Naive thymus-derived CD4-positive, alpha-beta T cell (primary cell): ENCODE measurements around the gene ZSCAN10. TPM values are rescaled to one million over a fixed set of nuclear protein-coding genes. Genes with fewer than 3 reads are reported as not detected.

ENCODE experiments used
- polyA plus RNA-seq, 2 donors: library from polyadenylated mRNA; unstranded; fragments of 300-500 nt; fragmentation: Illumina TruSeq; gene quantifications; one replicate each; pipeline ENCODE4 v1.2.3, GENCODE V29; 2021
- total RNA-seq, 6 experiments: library from RNA in 5 of 6; stranded (reverse) in 5 of 6; gene quantifications; 1 replicate in 5 of 6; 2 replicates in 1 of 6; pipeline ENCODE4 v1.2.3 and lab custom pipeline; 2021 to 2026

Gene ZSCAN10
- total and polyA plus RNA-seq, 7 experiments from 2014 or later = 0.22 to 0.61 (median 0.32) TPM; not detected in 3

Other genes starting within 250 kb of the ZSCAN10 start
- gene PRSS22, start 241.1 kb downstream of the ZSCAN10 start, total RNA-seq = under 1 TPM in 2 of 5 experiments, not detected in 3; 0.59 to 0.72 TPM
- not detected for gene PRSS22, start 241.1 kb downstream of the ZSCAN10 start, polyA plus RNA-seq
- 10 to 100 TPM; 13.6 to 30.4 (median 24.0) TPM for gene FLYWCH2, start 216.1 kb downstream of the ZSCAN10 start, total RNA-seq
- 10 to 100 TPM; 24.8 to 26.8 TPM for gene FLYWCH2, start 216.1 kb downstream of the ZSCAN10 start, polyA plus RNA-seq
- 100 to 1,000 TPM in 2 of 5 experiments, 10 to 100 TPM in 3; 48.6 to 149 (median 87.0) TPM for gene FLYWCH1, start 187.4 kb downstream of the ZSCAN10 start, total RNA-seq
- 10 to 100 TPM; 12.4 to 30.0 TPM for gene FLYWCH1, start 187.4 kb downstream of the ZSCAN10 start, polyA plus RNA-seq
- gene KREMEN2, start 135.0 kb downstream of the ZSCAN10 start, total RNA-seq = not detected
- not detected for gene KREMEN2, start 135.0 kb downstream of the ZSCAN10 start, polyA plus RNA-seq
- 10 to 100 TPM in 1 of 5 experiments, 1 to 10 TPM in 1, under 1 TPM in 3; 0.40 to 39.4 (median 0.79) TPM for gene PAQR4, start 129.9 kb downstream of the ZSCAN10 start, total RNA-seq
- gene PAQR4, start 129.9 kb downstream of the ZSCAN10 start, polyA plus RNA-seq = under 1 TPM in 1 of 2 donors, not detected in 1; 0.54 TPM
- 10 to 100 TPM in 1 of 5 experiments, under 1 TPM in 1, not detected in 3; 0.93 to 89.1 TPM for gene PKMYT1, start 118.8 kb downstream of the ZSCAN10 start, total RNA-seq
- gene PKMYT1, start 118.8 kb downstream of the ZSCAN10 start, polyA plus RNA-seq = not detected
- gene CLDN9, start 86.4 kb downstream of the ZSCAN10 start, total RNA-seq = under 1 TPM in 2 of 5 experiments, not detected in 3; 0.15 to 0.37 TPM
- gene CLDN9, start 86.4 kb downstream of the ZSCAN10 start, polyA plus RNA-seq = not detected
- gene CLDN6, start 81.1 kb downstream of the ZSCAN10 start, total RNA-seq = not detected
- not detected for gene CLDN6, start 81.1 kb downstream of the ZSCAN10 start, polyA plus RNA-seq
- gene TNFRSF12A, start 78.9 kb downstream of the ZSCAN10 start, total RNA-seq = 1 to 10 TPM in 3 of 5 experiments, under 1 TPM in 2; 0.57 to 5.9 (median 1.1) TPM
- not detected for gene TNFRSF12A, start 78.9 kb downstream of the ZSCAN10 start, polyA plus RNA-seq
- gene HCFC1R1, start 75.4 kb downstream of the ZSCAN10 start, total RNA-seq = 10 to 100 TPM; 11.5 to 29.6 (median 14.9) TPM
- 10 to 100 TPM; 12.0 to 24.6 TPM for gene HCFC1R1, start 75.4 kb downstream of the ZSCAN10 start, polyA plus RNA-seq
- gene THOC6, start 75.3 kb downstream of the ZSCAN10 start, total RNA-seq = 10 to 100 TPM; 25.3 to 55.5 (median 26.0) TPM
- 10 to 100 TPM; 46.3 to 60.6 TPM for gene THOC6, start 75.3 kb downstream of the ZSCAN10 start, polyA plus RNA-seq
- gene BICDL2, start 62.4 kb downstream of the ZSCAN10 start, total RNA-seq = 1 to 10 TPM in 1 of 5 experiments, not detected in 4; 1.0 TPM
- gene BICDL2, start 62.4 kb downstream of the ZSCAN10 start, polyA plus RNA-seq = not detected
- gene MMP25, start 52.7 kb downstream of the ZSCAN10 start, total RNA-seq = 10 to 100 TPM in 2 of 5 experiments, 1 to 10 TPM in 1, under 1 TPM in 2; 0.73 to 64.4 (median 3.7) TPM
- under 1 TPM; 0.64 to 0.93 TPM for gene MMP25, start 52.7 kb downstream of the ZSCAN10 start, polyA plus RNA-seq
- 1,000 to 10,000 TPM in 1 of 5 experiments, 100 to 1,000 TPM in 4; 351 to 3,697 (median 587) TPM for gene IL32, start 33.7 kb downstream of the ZSCAN10 start, total RNA-seq
- 1,000 to 10,000 TPM; 1,418 to 1,605 TPM for gene IL32, start 33.7 kb downstream of the ZSCAN10 start, polyA plus RNA-seq
- gene ZNF205, start 13.3 kb upstream of the ZSCAN10 start, total RNA-seq = under 1 TPM in 1 of 5 experiments, not detected in 4; 0.29 TPM
- gene ZNF205, start 13.3 kb upstream of the ZSCAN10 start, polyA plus RNA-seq = under 1 TPM in 1 of 2 donors, not detected in 1; 0.09 TPM
- 10 to 100 TPM in 3 of 5 experiments, 1 to 10 TPM in 2; 3.8 to 14.0 (median 11.8) TPM for gene ZNF213, start 35.7 kb upstream of the ZSCAN10 start, total RNA-seq
- gene ZNF213, start 35.7 kb upstream of the ZSCAN10 start, polyA plus RNA-seq = 1 to 10 TPM; 1.7 to 3.4 TPM
- gene OR1F1, start 88.9 kb upstream of the ZSCAN10 start, total RNA-seq = under 1 TPM in 2 of 5 experiments, not detected in 3; 0.38 to 0.41 TPM
- gene OR1F1, start 88.9 kb upstream of the ZSCAN10 start, polyA plus RNA-seq = under 1 TPM in 1 of 2 donors, not detected in 1; 0.35 TPM
- 10 to 100 TPM in 3 of 5 experiments, 1 to 10 TPM in 2; 4.8 to 33.3 (median 16.6) TPM for gene ZNF200, start 135.9 kb upstream of the ZSCAN10 start, total RNA-seq
- 10 to 100 TPM; 12.3 to 20.2 TPM for gene ZNF200, start 135.9 kb upstream of the ZSCAN10 start, polyA plus RNA-seq
- 10 to 100 TPM in 1 of 5 experiments, 1 to 10 TPM in 1, under 1 TPM in 2, not detected in 1; 0.38 to 38.1 (median 2.4) TPM for gene MEFV, start 157.3 kb upstream of the ZSCAN10 start, total RNA-seq
- under 1 TPM in 1 of 2 donors, not detected in 1; 0.18 TPM for gene MEFV, start 157.3 kb upstream of the ZSCAN10 start, polyA plus RNA-seq
- 10 to 100 TPM; 26.1 to 51.6 (median 36.9) TPM for gene ZNF263, start 184.2 kb upstream of the ZSCAN10 start, total RNA-seq
- gene ZNF263, start 184.2 kb upstream of the ZSCAN10 start, polyA plus RNA-seq = 10 to 100 TPM; 61.1 to 80.2 TPM
- gene TIGD7, start 206.1 kb upstream of the ZSCAN10 start, total RNA-seq = 10 to 100 TPM in 2 of 5 experiments, 1 to 10 TPM in 3; 4.9 to 18.4 (median 5.5) TPM
- gene TIGD7, start 206.1 kb upstream of the ZSCAN10 start, polyA plus RNA-seq = 1 to 10 TPM; 5.6 to 6.0 TPM
- 10 to 100 TPM; 27.7 to 90.6 (median 53.4) TPM for gene ZNF75A, start 206.2 kb upstream of the ZSCAN10 start, total RNA-seq
- gene ZNF75A, start 206.2 kb upstream of the ZSCAN10 start, polyA plus RNA-seq = 10 to 100 TPM; 31.0 to 35.1 TPM